ENCODE data around the gene ATP8A2. TPM values are rescaled to one million over a fixed set of nuclear protein-coding genes. Genes with fewer than 3 reads are reported as not detected.

ATP8A2 gene
- total and polyA plus RNA-seq, 2 of the 4 experiments (the other 2 are of a cell fraction), result 0.02 to 0.18 TPM

- CTCF ChIA-PET, result no interaction called here
- POLR2A ChIA-PET (ENCODE audit: unreplicated experiment), result no interaction called here
Observed at GRCh38 chr13:26016189-26016588, 644.4 kb downstream of the ATP8A2 start.

More at GRCh38 chr13:26016189-26016588, 644.4 kb downstream of the ATP8A2 start:
- no TSS peak for BruUV-seq (replicated peaks)
- Histone ChIP-seq H3K18ac (ENCODE audit: low read depth, low read length) (no peak overlapping the region), H2BK120ac (ENCODE audit: low read depth, low read length) (no peak overlapping the region), H3K4ac (ENCODE audit: low read depth, low read length) (no peak overlapping the region), H3K27ac (ENCODE audit: insufficient read depth, low read length) (no peak overlapping the region), H3K79me1 (ENCODE audit: low read depth in 1 of 2, low read length in 2 of 2) (no peaks in the 10 kb centered on the region), H2BK20ac (ENCODE audit: low read depth, low read length) (no peak overlapping the region), H3K36me3 (ENCODE audit: control insufficient read depth, insufficient read depth, low read length) (no peaks in the 10 kb centered on the region), H3K4me2 (ENCODE audit: low read depth, low read length) (no peak overlapping the region), H4K91ac (ENCODE audit: insufficient read depth, low read depth, low read length) (no peak overlapping the region), H3K23ac (ENCODE audit: low read depth, low read length) (no peak overlapping the region), H4K20me1 (ENCODE audit: insufficient read depth, low read length) (no peaks in the 10 kb centered on the region), H3K9me1 (ENCODE audit: insufficient read depth, low read length) (no peaks in the 10 kb centered on the region), H4K8ac (ENCODE audit: low read depth in 2 of 2, low read length in 2 of 2) (no peak overlapping the region), H2AK9ac (replicated peaks; ENCODE audit: low read depth, low read length, poor library complexity) (no peak overlapping the region), H2BK15ac (ENCODE audit: low read depth, low read length) (no peak overlapping the region), H3K9me3 (ENCODE audit: control insufficient read depth, insufficient read depth, low read length) (no peaks in the 10 kb centered on the region), H3K27me3 (ENCODE audit: control insufficient read depth, insufficient read depth, low read length) (no peaks in the 10 kb centered on the region), H2BK5ac (ENCODE audit: low read depth, low read length, poor library complexity, severe bottlenecking) (no peak overlapping the region), H3K14ac (replicated peaks; ENCODE audit: low read depth, low read length) (no peak overlapping the region), H3K9ac (ENCODE audit: low read depth, low read length) (no peak overlapping the region), H2AK5ac (ENCODE audit: low read depth, low read length) (no peak overlapping the region), H3K4me3 (ENCODE audit: insufficient read depth, low read depth, low read length) (no peak overlapping the region), H3K4me1 (ENCODE audit: control insufficient read depth, insufficient read depth, low read length) (no peaks in the 10 kb centered on the region), H3K56ac (ENCODE audit: extremely low read depth, insufficient read depth, low read length) (no peak overlapping the region), H4K5ac (ENCODE audit: low read depth, low read length) (no peak overlapping the region), H2AFZ (replicated peaks; ENCODE audit: low read length, poor library complexity) (no peak overlapping the region)
- TF ChIP-seq SMC3 (IDR thresholded peaks at IDR 0.05; ENCODE audit: low read depth, low read length), result no peak
- TF ChIP-seq CEBPB (IDR thresholded peaks at IDR 0.05; ENCODE audit: low read depth, low read length), result no peak
- TF ChIP-seq CHD1 (IDR thresholded peaks at IDR 0.05; ENCODE audit: low read depth, low read length), result no peak
- TF ChIP-seq BHLHE40 (IDR thresholded peaks at IDR 0.05; ENCODE audit: low read depth, low read length), result no peak
- TF ChIP-seq RCOR1 (IDR thresholded peaks at IDR 0.05; ENCODE audit: insufficient replicate concordance, low read length), result no peak
- no peak for TF ChIP-seq POLR2A (IDR thresholded peaks at IDR 0.05; ENCODE audit: low read depth, low read length)
- TF ChIP-seq RFX5 (IDR thresholded peaks at IDR 0.05; ENCODE audit: low read depth, low read length), result no peak
- TF ChIP-seq CTCF (conservative IDR thresholded peaks at IDR 0.05; ENCODE audit: low read depth, low read length), result no peak
- no peak for ATAC-seq (ENCODE audit: low read depth)
- in situ Hi-C loops (cut with MboI; ENCODE audit: low sequenced_read_pairs) (no loop called here), dilution Hi-C loops (cut with HindIII; ENCODE audit: low sequenced_read_pairs, unreplicated experiment) (no loop called here), intact Hi-C loops (cut with micrococcal nuclease) (no loop called here)
- WGBS, 2 experiments (ENCODE audit: extremely low coverage in 2 of 2, insufficient read length in 1 of 2), result no CpG with 5 or more reads among the region's 6 CpGs
- no peak for DNase-seq
